GM12873 (cell line): Measurements from ENCODE around the gene ST8SIA1.

ENCODE experiments used
- TF ChIP-seq, protein P1 (sequence below): IDR thresholded peaks from 2 replicates; pipeline ENCODE4 v1.5.1; 2012; ENCODE audit warnings: low read depth, mild to moderate bottlenecking, moderate library complexity, low read length, control low read depth; ENCODE audit not compliant: insufficient read depth; ENCODE audit errors: missing control alignments

The ST8SIA1 gene

DNA sequence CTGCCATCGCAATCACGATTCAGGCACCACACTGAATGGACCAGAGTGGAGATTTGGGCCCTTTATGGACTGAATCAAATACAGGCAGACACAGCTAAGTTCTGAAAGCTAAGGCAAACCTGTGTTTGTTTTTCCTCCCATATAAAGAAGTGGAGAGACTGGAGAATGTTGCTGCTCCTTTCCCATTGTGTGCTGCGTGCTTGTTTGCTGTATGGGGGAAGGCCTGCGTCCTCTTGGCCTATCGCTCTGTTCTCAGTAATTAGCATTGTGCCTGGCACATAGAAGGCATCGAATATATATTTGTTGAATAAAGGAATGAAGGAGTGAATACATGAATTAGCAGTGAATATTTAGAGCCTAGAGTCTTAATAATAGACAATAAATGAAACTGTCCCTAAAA, 12.4 kb downstream of the ST8SIA1 start:
- TF ChIP-seq, protein P1, sequence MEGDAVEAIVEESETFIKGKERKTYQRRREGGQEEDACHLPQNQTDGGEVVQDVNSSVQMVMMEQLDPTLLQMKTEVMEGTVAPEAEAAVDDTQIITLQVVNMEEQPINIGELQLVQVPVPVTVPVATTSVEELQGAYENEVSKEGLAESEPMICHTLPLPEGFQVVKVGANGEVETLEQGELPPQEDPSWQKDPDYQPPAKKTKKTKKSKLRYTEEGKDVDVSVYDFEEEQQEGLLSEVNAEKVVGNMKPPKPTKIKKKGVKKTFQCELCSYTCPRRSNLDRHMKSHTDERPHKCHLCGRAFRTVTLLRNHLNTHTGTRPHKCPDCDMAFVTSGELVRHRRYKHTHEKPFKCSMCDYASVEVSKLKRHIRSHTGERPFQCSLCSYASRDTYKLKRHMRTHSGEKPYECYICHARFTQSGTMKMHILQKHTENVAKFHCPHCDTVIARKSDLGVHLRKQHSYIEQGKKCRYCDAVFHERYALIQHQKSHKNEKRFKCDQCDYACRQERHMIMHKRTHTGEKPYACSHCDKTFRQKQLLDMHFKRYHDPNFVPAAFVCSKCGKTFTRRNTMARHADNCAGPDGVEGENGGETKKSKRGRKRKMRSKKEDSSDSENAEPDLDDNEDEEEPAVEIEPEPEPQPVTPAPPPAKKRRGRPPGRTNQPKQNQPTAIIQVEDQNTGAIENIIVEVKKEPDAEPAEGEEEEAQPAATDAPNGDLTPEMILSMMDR, result no peak

DNA sequence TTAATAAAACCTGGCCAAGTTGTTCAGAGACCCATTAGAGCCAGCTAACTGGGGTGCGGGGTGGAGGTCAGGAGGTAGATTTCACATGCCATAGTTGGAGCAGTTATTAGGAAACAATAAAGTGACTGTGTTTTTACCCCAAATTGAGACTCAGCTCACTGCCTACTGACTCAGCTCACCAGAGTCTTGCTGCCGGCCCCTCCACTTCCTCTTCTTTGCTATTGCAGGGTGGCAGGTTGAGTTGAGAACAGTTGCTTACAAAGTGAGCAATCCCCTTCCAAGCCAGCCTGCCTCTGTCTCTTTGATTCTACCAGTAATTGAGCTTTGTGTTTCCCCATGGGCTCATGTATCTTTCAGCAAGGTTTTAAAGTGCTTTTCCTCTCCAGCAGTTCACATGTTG, 12.9 kb downstream of the ST8SIA1 start:
- TF ChIP-seq, protein P1, result no peak

DNA sequence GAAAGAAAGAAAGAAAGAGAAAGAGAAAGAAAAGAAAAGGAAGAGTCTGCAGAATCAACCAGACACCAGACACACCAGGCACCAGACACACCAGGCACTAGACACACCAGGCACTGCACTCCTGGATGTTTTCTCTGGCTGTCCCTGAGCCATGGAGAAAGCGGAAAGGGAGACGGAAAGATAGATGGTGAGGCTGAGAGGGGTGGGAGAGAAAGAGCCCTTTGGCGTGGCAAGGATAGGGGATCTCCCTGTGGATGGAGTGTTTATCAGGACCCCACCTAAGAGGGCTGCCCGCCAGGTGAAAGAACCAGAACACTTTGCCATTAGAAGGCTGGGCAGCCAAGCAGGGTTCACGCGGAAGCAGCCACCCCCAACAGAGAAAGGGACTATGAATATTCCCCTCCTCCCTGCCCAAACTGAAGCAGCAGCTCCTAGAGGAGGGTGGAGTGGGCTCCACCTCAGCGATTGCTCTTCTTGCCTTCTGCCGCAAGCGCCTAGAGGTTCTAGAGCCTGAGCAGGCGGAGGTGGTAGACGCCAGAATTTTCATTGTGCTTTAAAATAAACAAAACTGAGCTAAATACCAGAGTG, 13.4 kb downstream of the ST8SIA1 start:
- TF ChIP-seq, protein P1, result no peak

DNA sequence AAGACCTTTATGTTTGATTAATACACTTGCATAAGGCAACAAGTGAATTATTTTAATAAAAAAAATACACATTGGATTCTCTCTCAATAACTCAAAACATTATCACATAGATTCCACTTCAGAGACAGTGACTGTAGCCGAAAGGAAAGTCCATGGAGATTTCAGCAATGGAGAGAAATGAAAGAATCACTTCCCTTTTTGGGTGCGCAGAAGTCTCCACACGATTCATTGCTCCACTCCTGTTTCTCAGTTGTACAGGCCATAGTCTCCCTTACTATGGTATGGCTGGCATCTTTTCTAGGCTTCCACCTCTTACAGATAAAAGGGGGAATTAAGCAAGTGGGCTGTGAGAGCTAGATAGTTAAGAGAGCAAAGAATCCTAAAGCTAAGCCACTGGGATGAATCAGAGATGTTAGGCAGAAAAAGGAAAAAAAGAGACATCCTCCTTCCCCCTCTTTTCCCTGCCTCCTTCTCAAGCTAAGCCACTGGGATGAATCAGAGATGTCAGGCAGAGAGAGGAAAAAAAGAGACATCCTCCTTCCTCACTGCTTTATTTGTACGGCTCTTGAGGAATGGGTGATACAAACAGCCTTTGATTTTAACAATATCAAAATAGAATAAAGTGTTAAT, 16.3 kb downstream of the ST8SIA1 start:
- TF ChIP-seq, protein P1, result no peak

DNA sequence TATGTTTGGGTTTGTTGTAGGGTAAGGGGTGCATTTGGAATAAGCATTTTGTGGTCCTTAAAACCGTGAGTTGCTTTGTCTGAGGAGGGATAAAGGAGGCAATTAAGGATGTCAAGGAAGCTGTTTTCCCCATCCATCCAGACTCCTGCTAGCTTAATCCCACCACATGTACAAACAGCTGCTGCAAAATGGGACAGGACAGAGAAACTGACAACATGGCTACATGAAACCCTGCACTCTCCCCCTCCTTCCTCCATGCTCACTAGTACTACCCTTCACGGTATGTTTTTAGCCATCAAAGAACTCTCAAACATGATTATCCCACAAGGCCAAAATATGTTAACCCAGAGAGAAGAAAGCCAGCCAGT, 20.6 kb downstream of the ST8SIA1 start:
- TF ChIP-seq, protein P1, result no peak

DNA sequence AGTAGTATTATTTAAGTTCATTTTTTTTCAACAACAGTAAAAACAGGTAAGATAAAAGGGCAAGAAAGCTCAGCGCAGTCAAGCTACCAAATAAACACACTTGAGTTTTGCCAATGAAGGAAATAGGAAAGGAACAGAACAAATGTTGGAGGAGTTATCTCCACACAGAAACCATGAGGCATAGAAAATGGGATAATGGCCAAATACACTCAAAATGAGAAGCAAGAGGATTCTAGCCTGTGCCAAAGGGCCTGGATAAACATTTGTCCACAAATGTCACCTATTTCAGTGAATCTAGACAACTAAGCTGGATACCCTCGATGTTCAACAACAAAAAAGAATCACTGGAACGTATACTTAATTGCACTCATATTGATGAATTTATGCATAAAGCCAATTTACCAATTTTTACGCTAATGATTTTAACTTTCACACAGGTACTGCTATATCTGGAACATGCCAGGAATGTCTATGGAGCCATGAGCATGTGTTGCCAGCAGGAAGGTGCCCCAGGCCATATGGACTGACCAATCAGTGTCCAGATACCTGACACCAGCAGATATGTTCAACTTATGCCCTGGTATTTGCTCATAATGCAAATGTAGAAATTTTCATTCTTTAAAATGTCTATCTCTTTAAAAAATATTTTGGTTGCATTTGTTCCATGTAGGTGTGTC, 21.1 kb downstream of the ST8SIA1 start:
- TF ChIP-seq, protein P1, result no peak

DNA sequence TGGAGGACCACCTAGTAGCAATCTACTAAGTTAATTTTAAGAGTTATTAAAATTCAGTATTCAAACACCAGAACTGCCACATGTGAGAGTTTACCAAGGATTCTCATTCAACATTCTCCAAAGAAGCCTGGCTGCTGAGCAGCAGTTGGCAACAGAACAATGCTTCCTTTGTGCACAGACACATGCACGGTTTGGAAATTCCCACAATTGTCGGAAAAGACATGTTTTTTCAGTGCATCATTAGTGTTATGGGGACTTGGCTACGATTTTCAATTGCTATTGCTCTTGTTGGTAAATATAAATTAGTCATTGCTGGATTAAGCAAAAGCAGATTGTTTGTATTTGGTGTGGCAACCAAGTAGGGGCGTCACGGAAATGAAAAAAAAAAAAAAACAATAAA, 22.2 kb downstream of the ST8SIA1 start:
- TF ChIP-seq, protein P1, result no peak
